CD14-positive monocyte (primary cell): ENCODE measurements around the gene RYR3. TPM values are rescaled to one million over a fixed set of nuclear protein-coding genes. Genes with fewer than 3 reads are reported as not detected.

Experiments used
- DNase-seq, 3 donors: peaks; one replicate each; pipeline ENCODE4 v3.0.0-alpha.2; 2011 to 2022
- H2AFZ ChIP-seq: 2 replicates; pipeline ENCODE4 v1.6.0; 2012; ENCODE audit warnings: mild to moderate bottlenecking, low read depth, low read length, inconsistent platforms; ENCODE audit not compliant: insufficient read depth, poor library complexity, severe bottlenecking
- H3K27ac ChIP-seq, 2 donors: 1 replicate in 1 of 2; 2 replicates in 1 of 2; pipeline ENCODE4 v1.5.1; 2012 to 2013; ENCODE audit warnings: low read length in 2 of 2, control low read depth in 1 of 2, inconsistent platforms in 1 of 2, low read depth in 1 of 2, mild to moderate bottlenecking in 1 of 2
- H3K27me3 ChIP-seq, 2 donors: one replicate each; pipeline versions ENCODE4 v1.6.0 to v1.6.1; 2011 to 2013; ENCODE audit warnings: low read length in 2 of 2; ENCODE audit not compliant: control insufficient read depth in 2 of 2, insufficient read depth in 2 of 2
- H3K36me3 ChIP-seq, 2 donors: replicated peaks in 1 of 2; 1 replicate in 1 of 2; 2 replicates in 1 of 2; pipeline versions ENCODE4 v1.5.1 to v1.6.1; 2012 to 2013; ENCODE audit warnings: low read length in 2 of 2, control low read depth in 1 of 2, inconsistent platforms in 1 of 2, mild to moderate bottlenecking in 1 of 2; ENCODE audit not compliant: insufficient read depth in 2 of 2, control insufficient read depth in 1 of 2
- H3K4me1 ChIP-seq, 2 donors: 1 replicate in 1 of 2; 2 replicates in 1 of 2; pipeline versions ENCODE4 v1.5.1 to v1.6.1; 2012 to 2013; ENCODE audit warnings: low read length in 2 of 2, control low read depth in 1 of 2, inconsistent platforms in 1 of 2, mild to moderate bottlenecking in 1 of 2, moderate library complexity in 1 of 2; ENCODE audit not compliant: insufficient read depth in 2 of 2, control insufficient read depth in 1 of 2
- H3K4me2 ChIP-seq: replicated peaks from 2 replicates; pipeline ENCODE3; 2012; ENCODE audit warnings: low read length, moderate library complexity, mild to moderate bottlenecking; ENCODE audit not compliant: poor library complexity, severe bottlenecking; ENCODE audit errors: extremely low read depth
- H3K4me3 ChIP-seq, 3 experiments: fragments of 200-600 bp in 1 of 3; sonication (generic) in 1 of 3; replicated peaks in 1 of 3; 1 replicate in 2 of 3; 2 replicates in 1 of 3; pipeline ENCODE4 v1.5.1; 2011 to 2013; ENCODE audit warnings: low read length in 3 of 3, mild to moderate bottlenecking in 3 of 3, control low read depth in 2 of 3, low read depth in 2 of 3, inconsistent platforms in 1 of 3, moderate library complexity in 1 of 3
- H3K79me2 ChIP-seq: 2 replicates; pipeline ENCODE4 v1.6.0; 2012; ENCODE audit warnings: mild to moderate bottlenecking, control low read depth, inconsistent platforms, low read length, moderate library complexity; ENCODE audit not compliant: insufficient read depth
- H3K9ac ChIP-seq: 2 replicates; pipeline ENCODE4 v1.6.0; 2017; ENCODE audit warnings: low read length, mild to moderate bottlenecking; ENCODE audit not compliant: insufficient read depth, poor library complexity, severe bottlenecking
- H3K9me3 ChIP-seq, 2 donors: replicated peaks in 1 of 2; 1 replicate in 1 of 2; 2 replicates in 1 of 2; pipeline versions ENCODE4 v1.5.1 to v1.6.1; 2012 to 2013; ENCODE audit warnings: low read length in 2 of 2, control low read depth in 1 of 2; ENCODE audit not compliant: control insufficient read depth in 1 of 2, insufficient read depth in 1 of 2
- H4K20me1 ChIP-seq: 2 replicates; pipeline ENCODE4 v1.6.0; 2012; ENCODE audit warnings: mild to moderate bottlenecking, low read length, control low read depth, moderate library complexity; ENCODE audit not compliant: insufficient read depth
- H3K27ac Mint-ChIP-seq, 7 donors: one replicate each; pipeline ENCODE4 v1.8.0; 2020; ENCODE audit warnings: mild to moderate bottlenecking in 7 of 7, mixed read lengths in 7 of 7, moderate library complexity in 6 of 7, inconsistent platforms in 2 of 7
- H3K27me3 Mint-ChIP-seq, 3 donors: one replicate each; pipeline ENCODE4 v1.8.0; 2021 to 2022; ENCODE audit warnings: low read depth in 3 of 3, mild to moderate bottlenecking in 3 of 3, mixed read lengths in 3 of 3, moderate library complexity in 3 of 3, inconsistent platforms in 1 of 3
- H3K36me3 Mint-ChIP-seq, 2 donors: one replicate each; pipeline ENCODE4 v1.8.0; 2020; ENCODE audit warnings: mixed read lengths in 2 of 2, inconsistent platforms in 1 of 2, mild to moderate bottlenecking in 1 of 2
- H3K4me1 Mint-ChIP-seq: one replicate; pipeline ENCODE4 v1.8.0; 2020; ENCODE audit warnings: mild to moderate bottlenecking, mixed read lengths
- H3K4me3 Mint-ChIP-seq, 2 donors: one replicate each; pipeline ENCODE4 v1.8.0; 2020; ENCODE audit warnings: mild to moderate bottlenecking in 2 of 2, mixed read lengths in 2 of 2, moderate library complexity in 1 of 2
- H3K9me3 Mint-ChIP-seq, 7 donors: one replicate each; pipeline ENCODE4 v1.8.0; 2020 to 2022; ENCODE audit warnings: mixed read lengths in 7 of 7, mild to moderate bottlenecking in 6 of 7, moderate library complexity in 6 of 7, inconsistent platforms in 2 of 7
- WGBS: methylation state at CpG from one replicate; pipeline ENCODE4 v1.1.5; 2013; ENCODE audit warnings: missing lambda C conversion rate; ENCODE audit not compliant: insufficient coverage; 5-methylcytosine and 5-hydroxymethylcytosine counted together
- intact Hi-C, 2 donors: fragments of 100-400 bp; cut with micrococcal nuclease; formaldehyde crosslinking; loops; one replicate each; pipeline versions ENCODE4 v1.15.0 to v1.15.1; 2023
- polyA plus RNA-seq, 3 donors: library from polyadenylated mRNA; depleted of rRNA in 1 of 3; unstranded in 2 of 3; stranded (reverse) in 1 of 3; fragments of 300-500 nt in 2 of 3; fragments of >200 nt in 1 of 3; fragmentation: Illumina TruSeq in 2 of 3; gene quantifications; 1 replicate in 2 of 3; 2 replicates in 1 of 3; pipeline ENCODE4 v1.2.3, GENCODE V29; 2012 to 2021
- TF ChIP-seq, protein P1 (sequence below): fragments of 200-600 bp; IDR thresholded peaks from one replicate; pipeline ENCODE4 v1.8.0; 2022; ENCODE audit warnings: antibody characterized with exemption, mild to moderate bottlenecking

RYR3 gene
- polyA plus RNA-seq, 3 donors: not detected

DNA sequence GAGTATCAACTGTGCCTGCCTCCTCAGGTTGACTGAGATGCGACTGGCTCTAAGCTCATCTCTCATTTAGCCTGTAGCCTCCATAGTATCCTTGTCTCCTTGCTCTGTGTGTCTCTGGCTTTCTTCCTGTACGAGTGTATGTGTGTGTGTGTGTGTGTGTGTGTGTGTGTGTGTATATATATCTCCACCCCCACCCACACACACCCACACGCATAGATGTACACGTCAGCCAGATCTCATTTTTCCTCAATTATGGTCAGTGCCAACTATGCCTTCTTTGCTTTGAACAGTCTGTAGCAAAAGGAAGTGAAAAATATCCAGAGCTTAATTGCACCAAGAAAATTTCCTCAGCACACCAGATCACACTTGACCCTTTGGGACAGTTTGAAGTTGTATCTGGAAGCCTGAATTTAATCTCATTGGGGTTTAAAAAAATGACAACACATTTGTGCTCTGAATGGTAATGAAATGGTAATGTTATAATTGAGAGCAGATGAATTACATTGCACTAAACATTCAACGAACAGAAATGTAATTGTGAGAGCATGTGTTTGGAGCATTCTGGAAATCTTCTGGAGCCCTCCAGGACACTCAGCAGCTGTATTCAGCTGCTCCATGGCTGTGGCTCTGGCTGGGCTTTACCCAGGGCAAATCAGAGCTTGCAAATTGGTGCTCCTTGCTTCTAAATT, 63.6 kb downstream of the RYR3 start:
- no peak overlapping the region for H3K4me3 ChIP-seq
- H3K27ac ChIP-seq: no peak overlapping the region
- no peak overlapping the region for H3K4me3 Mint-ChIP-seq
- H3K79me2 ChIP-seq: no peaks in the 10 kb centered on the region
- TF ChIP-seq, protein P1, sequence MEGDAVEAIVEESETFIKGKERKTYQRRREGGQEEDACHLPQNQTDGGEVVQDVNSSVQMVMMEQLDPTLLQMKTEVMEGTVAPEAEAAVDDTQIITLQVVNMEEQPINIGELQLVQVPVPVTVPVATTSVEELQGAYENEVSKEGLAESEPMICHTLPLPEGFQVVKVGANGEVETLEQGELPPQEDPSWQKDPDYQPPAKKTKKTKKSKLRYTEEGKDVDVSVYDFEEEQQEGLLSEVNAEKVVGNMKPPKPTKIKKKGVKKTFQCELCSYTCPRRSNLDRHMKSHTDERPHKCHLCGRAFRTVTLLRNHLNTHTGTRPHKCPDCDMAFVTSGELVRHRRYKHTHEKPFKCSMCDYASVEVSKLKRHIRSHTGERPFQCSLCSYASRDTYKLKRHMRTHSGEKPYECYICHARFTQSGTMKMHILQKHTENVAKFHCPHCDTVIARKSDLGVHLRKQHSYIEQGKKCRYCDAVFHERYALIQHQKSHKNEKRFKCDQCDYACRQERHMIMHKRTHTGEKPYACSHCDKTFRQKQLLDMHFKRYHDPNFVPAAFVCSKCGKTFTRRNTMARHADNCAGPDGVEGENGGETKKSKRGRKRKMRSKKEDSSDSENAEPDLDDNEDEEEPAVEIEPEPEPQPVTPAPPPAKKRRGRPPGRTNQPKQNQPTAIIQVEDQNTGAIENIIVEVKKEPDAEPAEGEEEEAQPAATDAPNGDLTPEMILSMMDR: no peak
- no peak overlapping the region for H3K9ac ChIP-seq
- H3K36me3 ChIP-seq: no peaks in the 10 kb centered on the region
- no peaks in the 10 kb centered on the region for H3K27me3 ChIP-seq
- no peaks in the 10 kb centered on the region for H3K4me1 ChIP-seq
- peaks cover 0 to 3% (median 1%) of the 10 kb centered on the region in 7 donors for H3K9me3 Mint-ChIP-seq
- H3K4me2 ChIP-seq: no peak overlapping the region
- no peaks in the 10 kb centered on the region for H3K4me1 Mint-ChIP-seq
- peaks cover under 1 to 7% (median 6%) of the 10 kb centered on the region in 3 donors for H3K27me3 Mint-ChIP-seq
- no peaks in the 10 kb centered on the region for H3K9me3 ChIP-seq
- H3K27ac Mint-ChIP-seq: no peak overlapping the region
- WGBS: 100% methylated on average over 1 of the region's 5 CpGs
- no peaks in the 10 kb centered on the region for H3K36me3 Mint-ChIP-seq
- H2AFZ ChIP-seq: no peak overlapping the region
- intact Hi-C loops: no loop called here
- no peak for DNase-seq
- no peaks in the 10 kb centered on the region for H4K20me1 ChIP-seq

DNA sequence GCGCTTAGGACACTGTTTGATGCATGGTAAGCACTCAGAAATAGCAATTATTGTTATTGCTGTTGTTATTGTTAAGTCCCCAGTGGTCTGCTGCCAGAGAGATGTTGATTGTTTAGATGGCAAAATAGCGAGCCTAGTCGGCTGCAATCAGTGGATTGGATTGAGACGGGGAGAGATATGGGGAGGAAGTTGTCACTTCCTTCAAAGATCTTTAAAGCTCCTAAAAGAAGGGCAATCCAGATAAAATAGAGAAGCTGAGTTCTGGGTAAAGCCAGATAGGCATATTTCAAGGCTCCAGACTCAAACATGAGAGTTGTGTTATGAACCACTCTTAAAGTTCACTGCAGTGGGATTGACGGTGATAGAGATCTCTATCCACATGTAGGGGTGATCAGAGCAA, 64.5 kb downstream of the RYR3 start:
- TF ChIP-seq, protein P1: no peak
- Mint-ChIP-seq H3K4me1 (no peaks in the 10 kb centered on the region), H3K27me3 (peaks cover 0 to 7% (median 6%) of the 10 kb centered on the region in 3 donors), H3K27ac (peak overlapping the region in 2 of 7 donors; percentile 20 to 48), H3K9me3 (peaks cover 0 to 3% (median 1%) of the 10 kb centered on the region in 7 donors), H3K36me3 (no peaks in the 10 kb centered on the region), H3K4me3 (no peak overlapping the region)
- intact Hi-C loops: no loop called here
- Histone ChIP-seq H3K4me2 (no peak overlapping the region), H3K4me1 (no peaks in the 10 kb centered on the region), H3K9ac (no peak overlapping the region), H3K4me3 (no peak overlapping the region), H3K79me2 (no peaks in the 10 kb centered on the region), H3K27me3 (no peaks in the 10 kb centered on the region), H4K20me1 (no peaks in the 10 kb centered on the region), H3K27ac (no peak overlapping the region), H3K36me3 (no peaks in the 10 kb centered on the region), H2AFZ (no peak overlapping the region), H3K9me3 (no peaks in the 10 kb centered on the region)
- no peak for DNase-seq
- WGBS: 100% methylated on average over 1 of the region's 5 CpGs
